H1 (cell line): ENCODE data around the gene PRKN. TPM values are rescaled to one million over a fixed set of nuclear protein-coding genes. Genes with fewer than 3 reads are reported as not detected.
A peak's percentile ranks its signal among the peaks of the same experiment; 100 is the strongest.

Source experiments
- CTCF ChIA-PET: fragments of 300-600 bp; sonication (Branson Sonifier 250); formaldehyde crosslinking; loops from one replicate; lab custom pipeline; 2021; ENCODE audit not compliant: partially characterized antibody; lab: Charles Lee
- POLR2A ChIA-PET: fragments of 300-600 bp; sonication (Branson Sonifier 250); formaldehyde crosslinking; loops from one replicate; lab custom pipeline; 2021; ENCODE audit warnings: inconsistent platforms; ENCODE audit not compliant: partially characterized antibody; lab: Charles Lee
- DNase-seq, 2 experiments: peaks; one replicate each; pipeline versions ENCODE4 v3.0.0 to v3.0.0-alpha.2; 2010 to 2022; ENCODE audit warnings: low spot score in 2 of 2, low read depth in 1 of 2, mixed read lengths in 1 of 2
- FAIRE-seq: peaks from 2 replicates; lab custom pipeline; 2011; peaks lifted over from hg19 to GRCh38; lab: Jason Lieb, UNC
- H2AFZ ChIP-seq: 2 replicates; pipeline ENCODE4 v1.8.1; 2012; ENCODE audit warnings: low read length, inconsistent platforms
- H2AK5ac ChIP-seq: 2 replicates; pipeline ENCODE4 v1.6.1; 2013; ENCODE audit warnings: low read depth, low read length
- H2BK120ac ChIP-seq: replicated peaks from 2 replicates; pipeline ENCODE3; 2013; ENCODE audit warnings: low read depth, low read length, inconsistent platforms
- H2BK12ac ChIP-seq: 2 replicates; pipeline ENCODE4 v1.6.1; 2013; ENCODE audit warnings: low read depth, low read length
- H2BK15ac ChIP-seq: 2 replicates; pipeline ENCODE4 v1.6.1; 2013; ENCODE audit warnings: low read length
- H2BK20ac ChIP-seq: 2 replicates; pipeline ENCODE4 v1.6.1; 2013; ENCODE audit warnings: low read length
- H2BK5ac ChIP-seq: 2 replicates; pipeline ENCODE4 v1.6.1; 2013; ENCODE audit warnings: low read depth, low read length
- H3K14ac ChIP-seq: 2 replicates; pipeline ENCODE4 v1.6.1; 2013; ENCODE audit warnings: inconsistent platforms; ENCODE audit not compliant: insufficient read length
- H3K18ac ChIP-seq: 2 replicates; pipeline ENCODE4 v1.6.1; 2013; ENCODE audit warnings: low read length; ENCODE audit errors: extremely low read depth
- H3K23ac ChIP-seq: 2 replicates; pipeline ENCODE4 v1.6.1; 2013; ENCODE audit warnings: inconsistent platforms; ENCODE audit not compliant: insufficient read length
- H3K23me2 ChIP-seq: 2 replicates; pipeline ENCODE4 v1.6.1; 2013; ENCODE audit warnings: low read depth, low read length
- H3K27ac ChIP-seq: 2 replicates; pipeline ENCODE4 v1.6.1; 2011; ENCODE audit warnings: low read depth, low read length, inconsistent platforms
- H3K27me3 ChIP-seq, 4 experiments: replicated peaks in 1 of 4; 1 replicate in 1 of 4; 2 replicates in 3 of 4; pipeline versions ENCODE4 v1.6.1 to v1.8.1; 2011 to 2013; ENCODE audit warnings: low read length in 3 of 4, mild to moderate bottlenecking in 3 of 4, inconsistent platforms in 2 of 4, mixed read lengths in 2 of 4, moderate library complexity in 1 of 4; ENCODE audit not compliant: control insufficient read depth in 3 of 4, insufficient read depth in 3 of 4; ENCODE audit errors: extremely low read depth in 1 of 4
- H3K36me3 ChIP-seq, 4 experiments: 2 replicates each; pipeline versions ENCODE4 v1.6.1 to v1.8.1; 2011 to 2013; ENCODE audit warnings: mild to moderate bottlenecking in 4 of 4, low read length in 3 of 4, moderate library complexity in 2 of 4, control low read depth in 1 of 4, inconsistent platforms in 1 of 4; ENCODE audit not compliant: insufficient read depth in 4 of 4, control insufficient read depth in 2 of 4
- H3K4ac ChIP-seq: replicated peaks from 2 replicates; pipeline ENCODE3; 2013; ENCODE audit warnings: low read length, low read depth, mixed read lengths, inconsistent platforms; ENCODE audit not compliant: insufficient read length
- H3K4me1 ChIP-seq, 4 experiments: replicated peaks in 1 of 4; 1 replicate in 1 of 4; 2 replicates in 3 of 4; pipeline versions ENCODE4 v1.6.1 to v1.8.1; 2011 to 2013; ENCODE audit warnings: low read length in 3 of 4, inconsistent platforms in 2 of 4, mixed read lengths in 1 of 4; ENCODE audit not compliant: insufficient read depth in 4 of 4, control insufficient read depth in 3 of 4
- H3K4me2 ChIP-seq, 2 experiments: 2 replicates each; pipeline versions ENCODE4 v1.6.1 to v1.8.1; 2011 to 2013; ENCODE audit warnings: low read depth in 2 of 2, low read length in 2 of 2, control low read depth in 1 of 2, inconsistent platforms in 1 of 2, mild to moderate bottlenecking in 1 of 2; ENCODE audit not compliant: insufficient read depth in 1 of 2
- H3K4me3 ChIP-seq, 4 experiments: fragments of 200-600, 300-600 bp in 1 of 4; sonication (generic), shearing (Covaris generic), sonication (Bioruptor Twin) in 1 of 4; 2 replicates each; pipeline versions ENCODE4 v1.5.1 to v1.8.1; 2011 to 2016; ENCODE audit warnings: low read length in 4 of 4, low read depth in 3 of 4, control low read depth in 2 of 4, inconsistent platforms in 2 of 4, mild to moderate bottlenecking in 2 of 4, mixed read lengths in 1 of 4, moderate library complexity in 1 of 4; ENCODE audit not compliant: insufficient read depth in 2 of 4; ENCODE audit errors: extremely low read depth in 1 of 4
- H3K56ac ChIP-seq: replicated peaks from 2 replicates; pipeline ENCODE3; 2013; ENCODE audit warnings: low read depth, mild to moderate bottlenecking, mixed read lengths, low read length, inconsistent platforms; ENCODE audit not compliant: insufficient read length
- H3K79me1 ChIP-seq: 2 replicates; pipeline ENCODE4 v1.6.1; 2013; ENCODE audit warnings: low read depth, low read length, control low read depth
- H3K79me2 ChIP-seq, 2 experiments: 2 replicates each; pipeline versions ENCODE4 v1.6.1 to v1.8.1; 2012 to 2013; ENCODE audit warnings: low read length in 2 of 2, mild to moderate bottlenecking in 2 of 2, inconsistent platforms in 1 of 2; ENCODE audit not compliant: insufficient read depth in 2 of 2, control insufficient read depth in 1 of 2
- H3K9ac ChIP-seq, 4 experiments: replicated peaks in 1 of 4; 1 replicate in 1 of 4; 2 replicates in 3 of 4; pipeline versions ENCODE4 v1.6.1 to v1.8.1; 2011 to 2013; ENCODE audit warnings: low read depth in 3 of 4, low read length in 3 of 4, control low read depth in 2 of 4, mild to moderate bottlenecking in 2 of 4, moderate library complexity in 2 of 4, inconsistent platforms in 1 of 4; ENCODE audit errors: extremely low read depth in 1 of 4
- H3K9me3 ChIP-seq, 2 experiments: 2 replicates each; pipeline versions ENCODE4 v1.6.1 to v1.8.1; 2012 to 2013; ENCODE audit warnings: mild to moderate bottlenecking in 2 of 2, moderate library complexity in 2 of 2, control low read depth in 1 of 2, inconsistent platforms in 1 of 2, low read depth in 1 of 2, low read length in 1 of 2, mixed read lengths in 1 of 2; ENCODE audit not compliant: insufficient read depth in 2 of 2
- H4K20me1 ChIP-seq, 2 experiments: replicated peaks in 1 of 2; 2 replicates each; pipeline versions ENCODE3 to v1.8.1; 2011 to 2013; ENCODE audit warnings: inconsistent platforms in 2 of 2, low read length in 2 of 2, mild to moderate bottlenecking in 1 of 2; ENCODE audit not compliant: insufficient read depth in 2 of 2, control insufficient read depth in 1 of 2
- H4K5ac ChIP-seq: 2 replicates; pipeline ENCODE4 v1.6.1; 2013; ENCODE audit warnings: low read length, low read depth, mixed read lengths, inconsistent platforms; ENCODE audit not compliant: insufficient read length
- H4K8ac ChIP-seq: 2 replicates; pipeline ENCODE4 v1.8.0; 2013; ENCODE audit warnings: mild to moderate bottlenecking, moderate library complexity, low read length, inconsistent platforms; ENCODE audit not compliant: insufficient read depth; ENCODE audit errors: extremely low read depth
- H4K91ac ChIP-seq: replicated peaks from 2 replicates; pipeline ENCODE3; 2013; ENCODE audit warnings: low read length, mixed read lengths, inconsistent platforms; ENCODE audit not compliant: insufficient read length
- BCL11A ChIP-seq, 2 experiments: IDR thresholded peaks; one replicate each; pipeline ENCODE4 v1.6.1; 2011; ENCODE audit warnings: low read depth in 2 of 2, low read length in 2 of 2, mild to moderate bottlenecking in 2 of 2
- CBX8 ChIP-seq: fragments of 300-800, 300-1000 bp; sonication (generic); IDR thresholded peaks from 2 replicates; pipeline ENCODE4 v1.7.1; 2016; ENCODE audit warnings: low read depth, low read length, borderline replicate concordance
- CHD1 ChIP-seq: IDR thresholded peaks from 2 replicates; pipeline ENCODE4 v1.6.1; 2012; ENCODE audit warnings: low read depth, low read length, improper control_type of control experiment
- CTBP2 ChIP-seq: IDR thresholded peaks from 2 replicates; pipeline ENCODE4 v1.7.0; 2011; ENCODE audit warnings: borderline replicate concordance, mild to moderate bottlenecking, moderate library complexity, mixed read lengths, low read length; ENCODE audit not compliant: insufficient read depth, insufficient read length
- EP300 ChIP-seq, 2 experiments: IDR thresholded peaks; 1 replicate in 1 of 2; 2 replicates in 1 of 2; pipeline ENCODE4 v1.6.1; 2011 to 2012; ENCODE audit warnings: low read depth in 2 of 2, low read length in 2 of 2, mild to moderate bottlenecking in 2 of 2, borderline replicate concordance in 1 of 2, inconsistent platforms in 1 of 2, moderate library complexity in 1 of 2
- NRF1 ChIP-seq: IDR thresholded peaks from 2 replicates; pipeline ENCODE4 v1.6.1; 2011; ENCODE audit warnings: mild to moderate bottlenecking, low read depth, low read length, improper control_type of control experiment
- RFX5 ChIP-seq: IDR thresholded peaks from 2 replicates; pipeline ENCODE4 v1.6.1; 2011; ENCODE audit warnings: low read depth, low read length, improper control_type of control experiment, borderline replicate concordance
- RNF2 ChIP-seq: fragments of 200-900, 300-1000 bp; sonication (generic); IDR thresholded peaks from 2 replicates; pipeline ENCODE4 v1.7.1; 2016; ENCODE audit warnings: borderline replicate concordance, low read depth, mild to moderate bottlenecking, antibody characterized with exemption, low read length; ENCODE audit not compliant: poor library complexity, severe bottlenecking; ENCODE audit errors: missing control alignments
- RXRA ChIP-seq: IDR thresholded peaks from 2 replicates; pipeline ENCODE4 v1.6.1; 2011; ENCODE audit warnings: low read depth, mild to moderate bottlenecking, low read length, moderate library complexity; ENCODE audit not compliant: insufficient read depth
- SIRT6 ChIP-seq: IDR thresholded peaks from one replicate; pipeline ENCODE4 v1.7.1; 2012; ENCODE audit warnings: low read length, inconsistent platforms
- SIX5 ChIP-seq: IDR thresholded peaks from 2 replicates; pipeline ENCODE4 v1.6.1; 2011; ENCODE audit warnings: mild to moderate bottlenecking, low read depth, low read length
- ZNF274 ChIP-seq: IDR thresholded peaks from 2 replicates; pipeline ENCODE4 v1.7.0; 2012; ENCODE audit warnings: low read length, borderline replicate concordance; ENCODE audit errors: extremely low read depth
- WGBS, 2 experiments: shearing (Covaris generic) in 1 of 2; methylation state at CpG; one replicate each; pipeline versions ENCODE4 v1.1.6 to v1.1.7; 2013 to 2015; ENCODE audit warnings: low lambda C conversion rate in 2 of 2, mixed read lengths in 2 of 2, inconsistent platforms in 1 of 2, low coverage in 1 of 2, missing lambda C conversion rate in 1 of 2; ENCODE audit not compliant: insufficient replicate concordance in 2 of 2, insufficient coverage in 1 of 2, insufficient read length in 1 of 2; ENCODE audit errors: extremely low coverage in 1 of 2, missing lambda C conversion rate in 1 of 2; 5-methylcytosine and 5-hydroxymethylcytosine counted together
- polyA plus RNA-seq, 7 experiments: library from polyadenylated mRNA; depleted of rRNA in 3 of 7; stranded (reverse) in 5 of 7; unstranded in 2 of 7; fragments of >200 nt in 5 of 7; fragments of 200-250 nt in 2 of 7; gene quantifications; 1 replicate in 5 of 7; 2 replicates in 1 of 7; 4 replicates in 1 of 7; pipeline versions ENCODE4 v1.2.1 to v1.2.3, GENCODE V29; 2011 to 2013; ENCODE audit warnings: missing spikeins in 2 of 7, mixed read lengths in 2 of 7
- total RNA-seq: library from RNA; stranded (reverse); fragmentation: NEBNext Ultra II Directional; extraction: Animal tissue kit (Norgen Biotek cat#: 25700); gene quantifications from 2 replicates; pipeline ENCODE4 v1.2.1, GENCODE V29; 2021
- TF ChIP-seq, protein P1 (sequence below): IDR thresholded peaks from 2 replicates; pipeline ENCODE4 v1.6.1; 2011; ENCODE audit warnings: low read length, improper control_type of control experiment

Gene PRKN
- total and polyA plus RNA-seq, 2 of the 8 experiments (the other 6 are each of a cell fraction or from before 2014, with no cell fraction given) = 0.13 to 0.29 TPM

DNA sequence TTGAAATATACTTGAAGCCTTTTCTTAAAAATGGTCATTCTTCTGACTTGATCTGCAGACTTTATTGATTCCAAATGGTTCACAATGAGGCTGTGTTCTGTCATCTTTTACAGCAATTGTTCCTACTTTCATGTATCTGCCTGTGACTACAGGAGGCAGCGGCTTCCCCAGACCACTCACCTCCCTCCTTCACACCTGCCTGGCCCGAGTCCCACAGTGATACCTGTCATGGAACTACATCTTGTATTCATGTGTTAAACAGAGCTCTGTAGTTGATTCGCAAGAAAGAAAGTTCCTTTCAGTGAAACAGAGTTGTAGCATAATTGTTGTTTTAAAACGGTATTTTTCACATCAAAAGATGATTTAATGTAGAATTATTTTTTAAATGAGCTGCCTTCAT, 780.2 kb downstream of the PRKN start:
- H3K27me3 ChIP-seq = no peaks in the 10 kb centered on the region; a peak in 1 of 7 replicates
- 0 out of 4 replicates have a peak, but pooled peaks cover 0 to 3% of the 10 kb centered on the region in 2 experiments for H3K9me3 ChIP-seq
- H3K4me3 ChIP-seq = no peak overlapping the region
- no peak overlapping the region for H3K23ac ChIP-seq
- H3K36me3 ChIP-seq = no peaks in the 10 kb centered on the region
- H3K79me1 ChIP-seq = no peaks in the 10 kb centered on the region
- no peak overlapping the region for H3K27ac ChIP-seq
- no peak overlapping the region for H2BK5ac ChIP-seq
- FAIRE-seq (peak; percentile 66), DNase-seq (peak in 1 of 2 experiments; percentile 34)
- no peak overlapping the region for H2BK120ac ChIP-seq
- POLR2A ChIA-PET = no interaction called here
- no peak overlapping the region for H3K4ac ChIP-seq
- H3K4me1 ChIP-seq = peaks cover 0 to 5% (median 4%) of the 10 kb centered on the region in 4 experiments; a peak in 4 of 7 replicates
- no peak overlapping the region for H3K9ac ChIP-seq
- WGBS, 2 experiments = 8% methylated on average over 4 of the region's 4 CpGs; no CpG with 5 or more reads in 1 of the 2 experiments
- no peak overlapping the region for H2AK5ac ChIP-seq
- no peak overlapping the region for H2BK12ac ChIP-seq
- no peak overlapping the region; a peak in 1 of 4 replicates for H3K4me2 ChIP-seq
- H3K23me2 ChIP-seq = no peaks in the 10 kb centered on the region
- no peaks in the 10 kb centered on the region for H4K20me1 ChIP-seq
- H2BK20ac ChIP-seq = no peak overlapping the region
- H4K91ac ChIP-seq = no peak overlapping the region
- H4K5ac ChIP-seq = no peak overlapping the region
- no peak overlapping the region for H3K56ac ChIP-seq
- no peak overlapping the region for H4K8ac ChIP-seq
- no peaks in the 10 kb centered on the region for H3K79me2 ChIP-seq
- no peak overlapping the region for H2AFZ ChIP-seq
- no peak overlapping the region for H2BK15ac ChIP-seq
- H3K14ac ChIP-seq = no peak overlapping the region
- no peak overlapping the region for H3K18ac ChIP-seq
- CTCF ChIA-PET = no interaction called here
- TF ChIP-seq SIRT6 (no peak), BCL11A (IDR thresholded peaks at IDR 0.05; ENCODE audit: low read depth in 2 of 2, low read length in 2 of 2) (no peak), RFX5 (no peak), SIX5 (no peak), CTBP2 (no peak), ZNF274 (no peak), NRF1 (no peak), CHD1 (no peak), RXRA (no peak), EP300 (IDR thresholded peaks at IDR 0.05; ENCODE audit: borderline replicate concordance in 1 of 2, low read depth in 2 of 2, low read length in 2 of 2) (no peak), RNF2 (no peak), CBX8 (no peak)
- TF ChIP-seq, protein P1, sequence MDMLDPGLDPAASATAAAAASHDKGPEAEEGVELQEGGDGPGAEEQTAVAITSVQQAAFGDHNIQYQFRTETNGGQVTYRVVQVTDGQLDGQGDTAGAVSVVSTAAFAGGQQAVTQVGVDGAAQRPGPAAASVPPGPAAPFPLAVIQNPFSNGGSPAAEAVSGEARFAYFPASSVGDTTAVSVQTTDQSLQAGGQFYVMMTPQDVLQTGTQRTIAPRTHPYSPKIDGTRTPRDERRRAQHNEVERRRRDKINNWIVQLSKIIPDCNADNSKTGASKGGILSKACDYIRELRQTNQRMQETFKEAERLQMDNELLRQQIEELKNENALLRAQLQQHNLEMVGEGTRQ = no peak
